PC-9 (cell line): ENCODE results near the gene PAK1IP1.

ENCODE experiments used
- CTCF ChIP-seq: fragments of 200-600 bp; sonication (generic); conservative IDR thresholded peaks from 2 replicates; pipeline ENCODE4 v1.6.1; 2017; ENCODE audit warnings: mixed run types, antibody characterized with exemption, mild to moderate bottlenecking, moderate library complexity
- EZH2 ChIP-seq: fragments of 200-600 bp; sonication (generic); IDR thresholded peaks from 2 replicates; pipeline ENCODE4 v1.8.0; 2017; ENCODE audit warnings: antibody characterized with exemption, low read depth

DNA sequence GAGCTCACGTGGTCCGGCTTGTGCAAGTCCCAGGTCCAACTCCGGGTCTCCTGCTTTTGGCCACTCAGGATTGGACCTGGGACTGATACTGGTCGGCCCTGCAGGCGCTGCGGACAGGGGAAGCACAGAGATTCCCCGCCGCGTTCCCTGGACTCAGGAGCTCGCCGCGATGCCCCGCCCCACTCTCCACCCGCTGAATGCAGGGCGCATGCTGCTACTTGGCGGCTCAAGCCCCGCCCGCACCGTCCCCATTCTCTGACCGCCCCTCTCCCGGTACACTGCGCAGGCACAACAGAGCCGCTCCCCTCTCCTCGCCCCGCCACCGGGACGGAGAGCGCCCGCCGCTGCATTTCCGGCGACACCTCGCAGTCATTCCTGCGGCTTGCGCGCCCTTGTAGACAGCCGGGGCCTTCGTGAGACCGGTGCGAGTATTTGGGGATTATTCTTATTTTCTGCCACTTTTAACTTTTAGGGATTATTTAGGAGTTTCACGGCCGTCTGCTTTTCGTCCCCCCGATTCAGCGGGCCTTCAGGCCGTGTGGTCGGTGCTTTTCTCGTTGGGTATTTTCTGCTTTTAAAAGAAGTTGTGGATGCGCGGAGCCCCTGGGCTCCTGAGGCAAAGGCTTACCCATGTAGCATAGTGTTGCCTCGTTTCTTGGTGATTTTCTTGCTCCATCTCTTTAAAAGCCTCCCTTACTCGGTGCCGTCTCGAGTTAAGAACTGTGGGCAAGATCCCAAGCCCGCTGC, 28.2 kb downstream of the PAK1IP1 start, which contains the start of gene TMEM14C:
- TF ChIP-seq CTCF: no peak
- no peak for TF ChIP-seq EZH2
